ENCODE results near the gene DOCK9.

DNA sequence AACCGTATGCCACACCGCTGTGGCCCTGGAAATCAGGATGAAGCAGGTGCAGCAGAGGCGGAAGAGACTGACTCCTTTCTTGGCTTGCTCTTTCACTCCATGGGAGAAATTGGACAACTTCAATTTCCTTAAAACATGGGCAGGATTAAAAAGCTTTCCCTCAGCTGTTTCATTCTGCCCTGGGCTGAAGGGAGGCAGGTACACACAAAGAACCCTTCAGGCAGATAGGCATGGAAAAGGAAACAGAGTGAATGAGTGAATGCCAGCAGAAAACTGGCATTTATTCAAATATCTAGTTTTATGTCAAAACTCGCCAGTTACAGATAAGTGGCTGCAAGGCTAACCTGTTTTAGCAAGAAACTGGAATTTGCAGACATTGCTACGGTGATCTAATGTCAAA, 154.4 kb downstream of the DOCK9 start:
- TF ChIP-seq, protein P1, sequence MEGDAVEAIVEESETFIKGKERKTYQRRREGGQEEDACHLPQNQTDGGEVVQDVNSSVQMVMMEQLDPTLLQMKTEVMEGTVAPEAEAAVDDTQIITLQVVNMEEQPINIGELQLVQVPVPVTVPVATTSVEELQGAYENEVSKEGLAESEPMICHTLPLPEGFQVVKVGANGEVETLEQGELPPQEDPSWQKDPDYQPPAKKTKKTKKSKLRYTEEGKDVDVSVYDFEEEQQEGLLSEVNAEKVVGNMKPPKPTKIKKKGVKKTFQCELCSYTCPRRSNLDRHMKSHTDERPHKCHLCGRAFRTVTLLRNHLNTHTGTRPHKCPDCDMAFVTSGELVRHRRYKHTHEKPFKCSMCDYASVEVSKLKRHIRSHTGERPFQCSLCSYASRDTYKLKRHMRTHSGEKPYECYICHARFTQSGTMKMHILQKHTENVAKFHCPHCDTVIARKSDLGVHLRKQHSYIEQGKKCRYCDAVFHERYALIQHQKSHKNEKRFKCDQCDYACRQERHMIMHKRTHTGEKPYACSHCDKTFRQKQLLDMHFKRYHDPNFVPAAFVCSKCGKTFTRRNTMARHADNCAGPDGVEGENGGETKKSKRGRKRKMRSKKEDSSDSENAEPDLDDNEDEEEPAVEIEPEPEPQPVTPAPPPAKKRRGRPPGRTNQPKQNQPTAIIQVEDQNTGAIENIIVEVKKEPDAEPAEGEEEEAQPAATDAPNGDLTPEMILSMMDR (IDR thresholded peaks at IDR 0.05) = no peak
- TF ChIP-seq POLR2AphosphoS5 (IDR thresholded peaks at IDR 0.05; ENCODE audit: insufficient read depth in 1 of 2, low read depth in 1 of 2) = no peak
- no peak for TF ChIP-seq POLR2A (IDR thresholded peaks at IDR 0.05)
